H9 (cell line): Measurements from ENCODE around the gene PAM. TPM values are rescaled to one million over a fixed set of nuclear protein-coding genes. Genes with fewer than 3 reads are reported as not detected.

Experiments
- DNase-seq: peaks from one replicate; pipeline ENCODE4 v3.0.0-alpha.2; 2017
- H2AFZ ChIP-seq: one replicate; pipeline ENCODE4 v1.6.1; 2013; ENCODE audit warnings: mild to moderate bottlenecking, low read length, control low read depth, moderate library complexity
- H2AK5ac ChIP-seq: 2 replicates; pipeline ENCODE4 v1.6.1; 2013; ENCODE audit warnings: low read length, control low read depth, mixed read lengths; ENCODE audit not compliant: insufficient read length
- H2BK120ac ChIP-seq: one replicate; pipeline ENCODE4 v1.6.1; 2013; ENCODE audit warnings: low read depth, mild to moderate bottlenecking, low read length, control low read depth, inconsistent platforms; ENCODE audit not compliant: poor library complexity, severe bottlenecking
- H2BK12ac ChIP-seq: 2 replicates; pipeline ENCODE4 v1.6.1; 2013; ENCODE audit warnings: low read length, control low read depth, mixed read lengths, low read depth; ENCODE audit not compliant: insufficient read length
- H2BK15ac ChIP-seq: 2 replicates; pipeline ENCODE4 v1.6.1; 2013; ENCODE audit warnings: low read depth, low read length, control low read depth
- H2BK20ac ChIP-seq: one replicate; pipeline ENCODE4 v1.6.1; 2013; ENCODE audit warnings: low read depth, mild to moderate bottlenecking, low read length, control low read depth, inconsistent platforms; ENCODE audit not compliant: poor library complexity, severe bottlenecking
- H2BK5ac ChIP-seq: 2 replicates; pipeline ENCODE4 v1.6.1; 2013; ENCODE audit warnings: low read length, control low read depth, mixed read lengths; ENCODE audit not compliant: insufficient read length
- H3K14ac ChIP-seq: 2 replicates; pipeline ENCODE4 v1.6.1; 2013; ENCODE audit warnings: low read length, control low read depth; ENCODE audit not compliant: insufficient read depth
- H3K18ac ChIP-seq: 2 replicates; pipeline ENCODE4 v1.6.1; 2013; ENCODE audit warnings: low read depth, mild to moderate bottlenecking, mixed read lengths, low read length, control low read depth; ENCODE audit not compliant: insufficient read length
- H3K23ac ChIP-seq: 2 replicates; pipeline ENCODE4 v1.6.1; 2013; ENCODE audit warnings: low read length, control low read depth, mixed read lengths, low read depth; ENCODE audit not compliant: insufficient read length
- H3K23me2 ChIP-seq: 2 replicates; pipeline ENCODE4 v1.6.1; 2013; ENCODE audit warnings: low read depth, mild to moderate bottlenecking, mixed read lengths, low read length, control low read depth; ENCODE audit not compliant: insufficient read length, poor library complexity, severe bottlenecking
- H3K27ac ChIP-seq: 2 replicates; pipeline ENCODE4 v1.5.1; 2013; ENCODE audit warnings: low read length, control low read depth, mixed read lengths, low read depth; ENCODE audit not compliant: insufficient read length
- H3K27me3 ChIP-seq: 2 replicates; pipeline ENCODE4 v1.6.1; 2013; ENCODE audit warnings: low read length, control low read depth, inconsistent platforms; ENCODE audit not compliant: insufficient read depth
- H3K4ac ChIP-seq: 2 replicates; pipeline ENCODE4 v1.6.1; 2013; ENCODE audit warnings: low read depth, mild to moderate bottlenecking, control low read depth, inconsistent platforms, low read length, moderate library complexity
- H3K4me1 ChIP-seq: 2 replicates; pipeline ENCODE4 v1.6.1; 2013; ENCODE audit warnings: low read length, control low read depth, inconsistent platforms; ENCODE audit not compliant: insufficient read depth
- H3K4me2 ChIP-seq: 2 replicates; pipeline ENCODE4 v1.6.1; 2013; ENCODE audit warnings: low read length, control low read depth, mixed read lengths; ENCODE audit not compliant: insufficient read length, insufficient read depth
- H3K56ac ChIP-seq: 2 replicates; pipeline ENCODE4 v1.6.1; 2013; ENCODE audit warnings: low read depth, mild to moderate bottlenecking, mixed read lengths, low read length, control low read depth; ENCODE audit not compliant: insufficient read length
- H3K79me1 ChIP-seq: 2 replicates; pipeline ENCODE4 v1.6.1; 2013; ENCODE audit warnings: low read depth, mild to moderate bottlenecking, moderate library complexity, low read length, control low read depth, inconsistent platforms; ENCODE audit not compliant: insufficient read depth, poor library complexity, severe bottlenecking
- H3K79me2 ChIP-seq: 2 replicates; pipeline ENCODE4 v1.6.1; 2013; ENCODE audit warnings: low read length, control low read depth, inconsistent platforms; ENCODE audit not compliant: insufficient read depth
- H3K9ac ChIP-seq: 2 replicates; pipeline ENCODE4 v1.6.1; 2013; ENCODE audit warnings: low read length, control low read depth, mixed read lengths; ENCODE audit not compliant: insufficient read length; ENCODE audit errors: extremely low read depth
- H3K9me3 ChIP-seq: one replicate; pipeline ENCODE4 v1.6.1; 2013; ENCODE audit warnings: low read depth, low read length, inconsistent platforms; ENCODE audit not compliant: control insufficient read depth
- H3T11ph ChIP-seq: one replicate; pipeline ENCODE4 v1.6.1; 2013; ENCODE audit warnings: mild to moderate bottlenecking, low read length, control low read depth, inconsistent platforms
- H4K20me1 ChIP-seq: one replicate; pipeline ENCODE4 v1.6.1; 2013; ENCODE audit not compliant: control insufficient read depth, insufficient read length, insufficient read depth
- H4K5ac ChIP-seq: 2 replicates; pipeline ENCODE4 v1.6.1; 2013; ENCODE audit warnings: low read depth, mild to moderate bottlenecking, mixed read lengths, low read length, control low read depth; ENCODE audit not compliant: insufficient read length
- H4K8ac ChIP-seq: replicated peaks from 2 replicates; pipeline ENCODE4 v1.6.1; 2013; ENCODE audit warnings: low read length, control low read depth, mixed read lengths, low read depth; ENCODE audit not compliant: insufficient read length
- H4K91ac ChIP-seq: 2 replicates; pipeline ENCODE4 v1.6.1; 2013; ENCODE audit warnings: low read depth, mild to moderate bottlenecking, moderate library complexity, mixed read lengths, low read length, control low read depth; ENCODE audit not compliant: insufficient read length
- H3K27ac Mint-ChIP-seq, 3 experiments: 2 replicates in 2 of 3; 3 replicates in 1 of 3; pipeline ENCODE4 v1.8.0; 2020 to 2021; ENCODE audit warnings: mixed read lengths in 3 of 3, mild to moderate bottlenecking in 1 of 3, moderate library complexity in 1 of 3
- H3K27me3 Mint-ChIP-seq: 2 replicates; pipeline ENCODE4 v1.8.0; 2021; ENCODE audit warnings: low read depth, mild to moderate bottlenecking, moderate library complexity, mixed read lengths
- H3K36me3 Mint-ChIP-seq, 3 experiments: 2 replicates in 2 of 3; 3 replicates in 1 of 3; pipeline ENCODE4 v1.8.0; 2020 to 2021; ENCODE audit warnings: low read depth in 3 of 3, mixed read lengths in 3 of 3; ENCODE audit not compliant: insufficient read depth in 1 of 3
- H3K4me1 Mint-ChIP-seq, 2 experiments: 2 replicates each; pipeline ENCODE4 v1.8.0; 2020; ENCODE audit warnings: mixed read lengths in 2 of 2
- H3K4me3 Mint-ChIP-seq, 2 experiments: 2 replicates in 1 of 2; 3 replicates in 1 of 2; pipeline ENCODE4 v1.8.0; 2020 to 2021; ENCODE audit warnings: mild to moderate bottlenecking in 2 of 2, mixed read lengths in 2 of 2, moderate library complexity in 1 of 2
- H3K9me3 Mint-ChIP-seq, 2 experiments: 2 replicates in 1 of 2; 3 replicates in 1 of 2; pipeline ENCODE4 v1.8.0; 2020; ENCODE audit warnings: mild to moderate bottlenecking in 2 of 2, mixed read lengths in 2 of 2, moderate library complexity in 1 of 2
- WGBS: extraction: QIAGEN DNeasy Blood & Tissue Kit; methylation state at CpG from one replicate; pipeline ENCODE4 v1.1.7; 2013; ENCODE audit warnings: missing lambda C conversion rate, low lambda C conversion rate, mixed read lengths; ENCODE audit not compliant: insufficient read length; ENCODE audit errors: extremely low coverage; 5-methylcytosine and 5-hydroxymethylcytosine counted together
- total RNA-seq: library from RNA; stranded (reverse); gene quantifications from 2 replicates; pipeline ENCODE4 v1.2.1, GENCODE V29; 2021
- TF ChIP-seq, protein P1 (sequence below): fragments of 200-600 bp; sonication (generic); conservative IDR thresholded peaks from 3 replicates; pipeline ENCODE4 v1.8.0; 2021; ENCODE audit warnings: antibody characterized with exemption, mild to moderate bottlenecking

The PAM gene
- total RNA-seq, 1 experiment from 2014 or later: 31.5 TPM

DNA sequence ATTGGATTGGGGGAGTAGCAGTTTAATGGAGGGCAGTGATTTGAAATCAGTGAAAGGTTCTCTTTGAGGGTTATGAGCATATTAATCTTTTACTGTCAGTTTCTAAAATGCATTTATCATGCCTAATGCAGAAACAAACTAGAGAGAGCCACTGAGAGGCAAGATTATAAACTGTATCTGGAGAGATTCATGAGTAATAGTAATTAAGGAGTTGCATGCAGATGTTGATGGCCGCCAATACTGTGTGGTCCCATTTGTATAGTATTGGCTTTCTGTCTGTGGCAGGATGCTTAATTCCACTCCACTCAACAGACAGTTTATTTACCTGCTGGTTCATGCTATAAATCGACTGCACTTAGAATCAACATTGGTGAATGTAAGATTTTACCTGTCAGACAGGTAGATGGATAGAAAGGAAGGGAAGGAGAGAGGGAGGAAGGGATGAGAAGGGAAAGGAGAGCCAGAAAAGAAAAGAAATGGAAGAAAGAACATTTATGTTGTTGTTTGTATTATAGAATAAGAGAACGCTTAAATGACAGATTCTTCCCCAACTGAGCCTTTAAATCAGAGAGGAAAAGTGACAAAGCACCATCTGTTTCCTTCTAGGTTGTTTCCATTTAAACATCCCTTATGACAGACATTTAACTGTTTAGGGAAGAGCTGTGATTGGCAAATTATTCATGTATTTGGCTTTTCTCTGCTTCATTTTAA lies 146.5 kb downstream of the PAM start:
- Histone ChIP-seq H3K4me1 (no peaks in the 10 kb centered on the region; the same call in 1 of the 2 replicates), H3K9ac (no peak overlapping the region), H3K27me3 (no peaks in the 10 kb centered on the region), H2BK12ac (no peak overlapping the region), H4K91ac (no peak overlapping the region), H3K4me2 (no peak overlapping the region), H3T11ph (no peak overlapping the region), H2BK20ac (no peak overlapping the region), H2AFZ (no peak overlapping the region), H3K9me3 (no peaks in the 10 kb centered on the region), H3K18ac (no peak overlapping the region), H3K23ac (no peak overlapping the region), H4K20me1 (no peaks in the 10 kb centered on the region), H3K79me2 (no peaks in the 10 kb centered on the region), H3K56ac (no peak overlapping the region), H3K14ac (no peak overlapping the region), H4K5ac (no peak overlapping the region), H3K79me1 (no peaks in the 10 kb centered on the region), H3K27ac (no peak overlapping the region), H4K8ac (no peak overlapping the region), H2BK15ac (no peak overlapping the region), H2BK120ac (no peak overlapping the region), H3K4ac (no peak overlapping the region), H2BK5ac (no peak overlapping the region), H2AK5ac (no peak overlapping the region), H3K23me2 (no peaks in the 10 kb centered on the region)
- H3K36me3 Mint-ChIP-seq: peaks cover 0 to 5% (median 0%) of the 10 kb centered on the region in 3 experiments; a peak in 1 of 7 replicates
- H3K4me3 Mint-ChIP-seq: no peak overlapping the region
- no peak for DNase-seq
- H3K9me3 Mint-ChIP-seq: 0 out of 5 replicates have a peak, but pooled peaks cover 0 to 2% of the 10 kb centered on the region in 2 experiments
- TF ChIP-seq, protein P1, sequence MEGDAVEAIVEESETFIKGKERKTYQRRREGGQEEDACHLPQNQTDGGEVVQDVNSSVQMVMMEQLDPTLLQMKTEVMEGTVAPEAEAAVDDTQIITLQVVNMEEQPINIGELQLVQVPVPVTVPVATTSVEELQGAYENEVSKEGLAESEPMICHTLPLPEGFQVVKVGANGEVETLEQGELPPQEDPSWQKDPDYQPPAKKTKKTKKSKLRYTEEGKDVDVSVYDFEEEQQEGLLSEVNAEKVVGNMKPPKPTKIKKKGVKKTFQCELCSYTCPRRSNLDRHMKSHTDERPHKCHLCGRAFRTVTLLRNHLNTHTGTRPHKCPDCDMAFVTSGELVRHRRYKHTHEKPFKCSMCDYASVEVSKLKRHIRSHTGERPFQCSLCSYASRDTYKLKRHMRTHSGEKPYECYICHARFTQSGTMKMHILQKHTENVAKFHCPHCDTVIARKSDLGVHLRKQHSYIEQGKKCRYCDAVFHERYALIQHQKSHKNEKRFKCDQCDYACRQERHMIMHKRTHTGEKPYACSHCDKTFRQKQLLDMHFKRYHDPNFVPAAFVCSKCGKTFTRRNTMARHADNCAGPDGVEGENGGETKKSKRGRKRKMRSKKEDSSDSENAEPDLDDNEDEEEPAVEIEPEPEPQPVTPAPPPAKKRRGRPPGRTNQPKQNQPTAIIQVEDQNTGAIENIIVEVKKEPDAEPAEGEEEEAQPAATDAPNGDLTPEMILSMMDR: no peak
- no peaks in the 10 kb centered on the region for H3K27me3 Mint-ChIP-seq
- WGBS: no CpG with 5 or more reads among the region's 3 CpGs
- peaks cover 6% of the 10 kb centered on the region in 2 experiments for H3K4me1 Mint-ChIP-seq
- H3K27ac Mint-ChIP-seq: 0 out of 7 replicates have a peak overlapping the region, but pooled peaks of 1 of the 3 experiments have one; percentile 50
